NK-92 treated with Interleukin-12 subunit alpha and Interleukin-12 subunit beta, amount 100 ng/mL, for 24 hours (cell line): ENCODE results near the gene RAB38.
A peak's percentile ranks its signal among the peaks of the same experiment; 100 is the strongest.

Source experiments
- DNase-seq: peaks from one replicate; lab custom pipeline; 2025; lab: John Stamatoyannopoulos, UW

The RAB38 gene

DNA sequence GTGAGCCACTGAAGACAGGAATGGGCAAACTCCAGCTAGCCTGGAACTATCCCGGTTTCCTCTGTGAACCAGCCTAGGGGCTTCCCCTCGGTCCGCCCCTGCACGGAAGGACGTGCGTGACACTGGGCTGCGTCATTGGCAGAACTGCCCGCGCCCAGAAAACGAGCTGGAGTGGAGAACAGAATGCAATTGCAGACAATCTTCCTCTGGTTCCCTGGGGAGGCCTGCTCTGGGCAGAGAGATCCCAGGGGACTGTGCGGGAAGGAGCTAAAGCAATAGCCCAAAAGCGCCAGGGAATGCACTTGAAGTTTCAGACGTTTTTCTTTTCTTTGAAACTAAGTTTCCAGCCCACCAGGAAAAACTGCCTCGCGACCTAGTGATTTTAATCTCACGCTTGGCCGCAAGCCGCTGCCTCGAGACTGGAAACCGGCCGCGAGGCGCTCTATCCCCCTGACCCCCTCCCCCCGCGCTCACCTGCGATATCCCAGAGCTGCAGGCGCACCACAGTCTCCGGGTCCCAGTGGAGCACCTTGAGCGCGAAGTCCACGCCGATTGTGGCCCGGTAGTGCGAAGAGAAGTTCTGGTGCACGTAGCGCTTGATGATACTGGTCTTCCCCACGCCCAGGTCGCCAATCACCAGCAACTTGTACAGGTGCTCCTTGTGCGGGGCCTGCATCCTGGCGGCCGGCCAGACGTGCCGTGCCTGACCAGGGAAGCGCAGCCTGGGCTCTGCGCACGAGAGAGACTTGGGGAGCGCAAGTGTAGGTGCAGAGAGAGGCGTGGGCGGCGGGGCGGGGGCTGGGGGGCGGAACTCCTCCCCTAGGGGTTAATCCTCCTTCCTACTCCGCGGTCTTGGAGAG is at the start of gene RAB38:
Gene RAB38, minus strand, starts transcription at position 735 of the 860 bp plus-strand sequence. Its CDS starts 59 bp downstream, at position 676.
- no peak for DNase-seq

DNA sequence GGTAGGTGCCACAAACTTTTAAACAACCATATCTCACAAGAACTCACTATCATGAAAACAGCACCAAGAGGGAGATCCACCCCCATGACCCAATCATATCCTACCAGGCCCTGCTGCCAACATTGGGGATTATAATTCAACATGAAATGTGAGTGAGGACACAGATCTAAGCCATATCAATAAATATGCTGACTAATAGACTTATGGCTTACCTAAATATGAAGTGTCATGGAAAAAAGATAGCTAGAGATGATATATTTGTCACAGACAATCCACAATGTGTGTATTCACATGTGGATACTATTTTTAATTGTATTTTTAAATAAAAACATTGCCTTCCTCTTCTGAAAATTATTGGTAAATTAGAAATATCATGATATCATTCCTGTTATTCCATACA is 38.2 kb upstream of the RAB38 start:
- no peak for DNase-seq

DNA sequence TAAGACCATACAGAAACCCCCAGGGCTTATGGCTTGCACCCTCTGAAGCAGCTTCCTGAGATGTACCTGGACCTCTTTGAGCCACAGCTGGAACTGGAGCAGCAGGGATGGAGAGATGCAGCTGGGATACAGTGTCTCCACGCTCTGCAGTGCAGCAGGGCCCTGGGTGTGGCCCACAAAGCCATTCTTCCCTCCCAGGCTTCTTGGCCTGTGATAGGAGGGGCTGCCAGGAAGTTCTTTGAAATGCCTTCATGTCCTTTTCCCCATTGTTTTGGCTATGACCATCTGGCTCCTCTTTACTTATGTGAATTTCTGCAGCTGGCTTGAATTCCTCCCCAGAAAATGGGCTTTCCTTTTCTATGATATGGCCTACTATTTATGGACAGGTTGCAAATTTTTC is 37.1 kb upstream of the RAB38 start:
- DNase-seq = no peak

DNA sequence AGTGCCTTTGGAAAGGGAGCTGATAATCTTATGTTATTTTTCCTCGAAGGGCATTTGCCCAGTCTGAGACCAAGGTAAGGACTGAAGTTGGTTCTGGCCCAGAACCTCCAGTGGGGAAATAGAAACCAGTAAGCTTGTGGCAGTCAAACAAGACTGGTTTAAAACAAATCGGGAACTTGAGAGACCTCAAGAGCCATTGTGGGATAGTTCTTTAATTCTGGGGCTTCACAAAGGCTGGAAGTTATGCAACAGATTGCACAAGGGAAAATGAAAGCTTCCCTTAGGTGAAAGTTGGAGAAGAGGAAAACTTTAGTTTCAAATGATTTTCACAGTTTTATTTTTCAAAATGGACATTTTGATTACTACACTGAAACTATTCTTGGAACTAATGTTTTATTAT is 33.5 kb upstream of the RAB38 start:
- DNase-seq = no peak

DNA sequence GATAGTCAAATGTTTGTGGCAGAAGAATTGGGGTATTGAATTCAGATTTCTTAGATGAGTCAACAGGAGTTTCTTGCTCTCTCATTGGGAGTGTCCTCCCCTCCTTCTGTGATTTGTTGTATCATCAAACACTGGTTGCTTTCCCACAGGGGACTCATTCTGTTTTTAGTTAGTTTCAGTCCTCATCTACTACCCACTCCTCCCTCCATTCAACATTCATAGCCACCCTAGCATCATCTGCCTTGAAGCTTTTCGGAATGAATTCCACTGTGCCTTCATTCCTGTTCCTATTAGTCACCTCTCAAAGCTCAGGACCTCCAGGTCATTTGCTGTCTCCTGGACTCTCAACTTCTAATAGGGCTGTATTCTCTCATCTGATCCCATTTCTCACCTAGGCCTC is 31.5 kb upstream of the RAB38 start:
- no peak for DNase-seq

DNA sequence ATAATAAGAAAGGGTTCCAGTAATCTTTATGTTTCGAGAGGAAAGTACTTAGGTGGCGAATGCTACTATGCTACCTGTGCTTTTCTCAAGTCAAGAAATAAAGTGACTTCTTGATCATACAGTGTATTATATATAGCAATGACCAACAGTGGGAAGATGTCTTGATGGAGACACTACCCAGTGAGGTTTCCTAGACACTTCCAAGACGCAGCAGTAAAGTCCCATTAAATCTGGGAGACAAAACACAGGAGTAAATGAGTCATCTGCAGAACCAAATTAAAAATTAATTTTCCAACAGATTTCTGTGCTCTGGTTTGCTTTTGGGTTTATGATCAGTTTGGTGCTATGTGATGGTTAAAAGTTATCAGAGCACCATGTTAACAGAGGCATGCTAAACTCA is 29.1 kb upstream of the RAB38 start:
- DNase-seq = no peak

DNA sequence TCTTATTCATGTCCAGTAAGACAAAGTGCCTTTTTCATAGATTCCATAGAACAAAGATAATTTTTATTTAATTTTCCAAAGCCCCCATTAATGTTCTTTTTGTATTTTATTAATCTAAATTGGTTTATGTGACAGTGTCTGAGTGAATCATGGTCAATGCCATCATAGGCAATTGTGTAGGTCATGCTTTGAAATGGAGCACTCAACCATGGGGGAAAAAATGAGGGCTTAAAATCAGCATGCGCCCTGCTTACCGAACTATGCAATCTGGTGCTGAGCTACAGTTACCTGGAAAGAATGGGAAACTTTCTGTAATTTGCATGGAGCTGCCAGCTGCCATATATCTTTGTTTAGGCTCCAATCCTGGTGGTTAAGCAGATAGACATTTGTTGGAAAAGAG is 28.4 kb upstream of the RAB38 start:
- no peak for DNase-seq

DNA sequence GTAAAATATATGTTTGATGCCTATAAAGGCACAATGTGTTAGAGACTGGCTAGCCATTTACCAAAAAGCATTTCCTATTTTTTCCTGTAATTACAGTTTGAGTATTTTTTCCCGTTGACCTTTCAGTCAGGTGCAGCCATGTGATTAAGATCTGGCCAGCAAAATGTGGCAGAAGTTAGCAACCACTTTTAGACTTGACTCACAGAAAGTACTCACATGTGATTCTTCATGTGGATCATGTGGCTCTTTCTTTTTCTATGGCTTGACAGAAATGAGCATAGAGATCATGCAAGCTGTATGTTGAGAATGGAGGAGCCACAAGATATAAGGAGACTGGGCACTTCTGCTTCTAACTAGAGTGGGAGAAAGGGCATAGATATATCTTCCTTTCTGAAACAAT is 27.3 kb upstream of the RAB38 start:
- DNase-seq = no peak

DNA sequence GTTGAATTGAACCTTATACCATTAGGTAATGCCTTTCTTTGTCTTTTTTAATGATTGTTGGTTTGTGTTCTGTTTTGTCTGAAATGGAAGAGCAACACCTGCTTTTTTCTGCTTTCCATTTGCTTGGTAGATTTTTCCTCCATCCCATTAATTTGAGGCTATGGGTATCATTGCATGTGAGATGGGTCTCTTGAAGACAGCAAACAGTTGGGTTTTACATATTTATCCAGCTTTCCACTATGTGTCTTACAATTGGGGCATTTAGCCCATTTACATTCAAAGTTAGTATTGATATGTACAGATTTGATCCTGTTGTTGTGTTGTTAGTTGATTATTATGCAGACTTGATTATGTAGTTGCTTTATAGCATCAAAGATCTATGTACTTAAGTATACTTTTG is 21.1 kb upstream of the RAB38 start:
- no peak for DNase-seq

DNA sequence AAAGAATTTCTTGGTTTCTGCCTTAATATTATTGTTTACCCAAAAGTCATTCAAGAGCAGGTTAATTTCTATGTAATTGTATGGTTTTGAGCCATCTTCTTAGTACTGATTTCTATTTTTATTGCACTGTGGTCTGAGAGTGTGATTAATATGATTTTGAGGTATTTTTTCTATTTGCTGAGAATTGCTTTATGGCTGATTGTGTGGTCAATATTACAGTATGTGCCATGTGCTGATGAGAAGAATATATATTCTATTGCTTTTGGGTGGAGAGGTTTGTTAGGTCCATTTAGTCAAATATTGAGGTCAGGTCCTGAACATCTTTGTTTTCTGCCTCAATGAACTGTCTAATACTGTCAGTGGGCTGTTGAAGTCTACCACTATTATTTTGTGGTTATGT is 20.7 kb upstream of the RAB38 start:
- DNase-seq = no peak

DNA sequence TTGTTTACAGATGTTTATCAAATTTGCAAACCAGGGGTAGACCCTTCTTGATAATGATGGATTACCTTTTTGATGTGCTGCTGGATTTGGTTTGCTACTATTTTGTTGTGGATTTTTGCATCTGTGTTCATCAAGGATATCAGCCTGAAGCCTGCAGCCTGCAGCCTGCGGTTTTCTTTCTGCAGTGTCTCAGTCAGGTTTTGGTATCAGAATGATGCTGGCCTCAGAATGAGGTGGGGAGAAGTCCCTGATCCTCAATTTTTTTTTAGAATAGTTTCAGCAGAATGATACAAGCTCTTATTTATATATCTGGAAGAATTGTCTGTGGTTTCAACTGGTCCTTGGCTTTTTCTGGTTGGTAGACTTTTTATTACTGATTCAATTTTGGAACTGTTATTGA is 19.7 kb upstream of the RAB38 start:
- DNase-seq = no peak

DNA sequence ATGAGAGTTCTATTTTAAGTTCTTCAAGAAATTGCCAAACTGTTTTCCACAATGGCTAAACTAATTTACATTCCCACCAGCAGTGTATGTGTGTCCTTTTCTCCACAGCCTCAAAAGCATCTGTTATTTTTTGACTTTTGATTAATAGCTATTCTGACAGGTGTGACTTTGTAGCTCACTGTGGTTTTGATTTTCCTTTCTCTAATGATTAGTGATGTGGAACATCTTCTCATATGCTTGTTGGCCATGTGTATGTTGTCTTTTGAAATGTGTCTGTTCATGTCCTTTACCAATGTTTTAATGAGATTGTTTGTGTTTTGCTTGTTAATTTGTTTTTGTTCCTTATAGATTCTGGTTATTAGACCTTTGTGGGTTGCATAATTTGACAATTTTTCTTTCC is 18.0 kb upstream of the RAB38 start:
- no peak for DNase-seq

DNA sequence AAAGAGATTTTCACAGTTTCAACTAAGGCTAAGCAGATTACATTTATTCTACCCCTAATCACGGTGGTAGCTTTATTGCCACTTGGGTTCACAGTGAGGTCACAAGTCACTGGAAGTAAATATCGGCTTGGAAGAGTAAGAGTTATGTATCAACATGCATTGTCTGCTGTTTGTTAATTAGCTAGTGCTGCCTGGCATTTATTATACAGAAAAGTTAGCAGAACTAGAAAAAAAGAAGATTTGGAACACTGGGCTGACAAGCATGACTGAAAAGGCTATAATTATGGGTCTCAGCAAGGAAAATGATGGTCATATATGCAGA is 13.7 kb upstream of the RAB38 start:
- no peak for DNase-seq

DNA sequence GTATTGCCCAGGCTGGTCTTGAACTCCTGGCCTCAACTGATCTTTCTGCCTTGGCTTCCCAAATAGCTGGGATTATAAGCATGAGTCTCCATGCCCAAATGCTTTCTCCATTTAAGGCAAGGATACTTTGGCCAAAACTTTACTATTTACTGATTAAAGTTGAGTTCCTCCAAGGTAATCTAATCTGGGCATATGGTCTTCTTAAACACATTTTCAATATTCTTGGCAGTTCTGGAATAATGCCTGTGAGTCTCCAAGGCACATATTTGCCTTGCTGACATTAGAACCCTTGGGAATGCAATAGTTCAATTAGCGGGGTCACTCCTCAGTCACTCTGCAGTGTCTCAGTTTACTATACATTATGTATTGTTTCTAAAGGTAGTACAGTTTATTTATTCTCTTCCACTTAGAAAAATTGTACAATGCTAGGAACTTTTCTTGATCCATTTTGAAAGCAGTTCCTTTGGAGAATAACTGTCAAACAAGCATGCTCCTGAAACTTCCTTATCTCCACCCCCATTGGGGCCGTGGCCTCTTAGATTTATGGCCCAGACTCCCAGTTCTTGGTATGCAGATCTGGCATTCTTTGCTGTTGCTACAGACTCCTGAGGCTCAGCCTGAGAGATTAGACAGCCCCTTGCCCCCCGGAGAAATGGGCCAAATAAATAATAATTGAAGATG is 13.1 kb upstream of the RAB38 start:
- no peak for DNase-seq

DNA sequence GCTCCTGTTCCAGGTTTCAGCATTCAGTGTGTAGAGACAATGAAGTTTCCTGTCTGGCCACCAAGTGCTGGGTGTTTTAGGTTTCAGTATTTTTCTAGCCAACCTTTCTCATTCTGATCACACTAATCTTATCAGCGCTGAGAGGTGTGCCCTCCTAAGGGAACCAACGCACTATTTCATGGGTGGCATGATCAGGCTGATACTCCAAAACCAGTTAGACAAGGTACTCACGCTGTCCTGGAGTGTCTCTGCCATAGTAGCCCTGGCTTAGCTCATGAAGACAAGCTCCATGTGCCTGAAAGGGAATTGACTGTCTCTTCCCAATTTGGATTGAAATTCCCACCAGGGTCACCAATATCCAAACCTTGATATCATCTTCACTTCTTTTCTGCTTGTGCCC is 8.0 kb upstream of the RAB38 start:
- no peak for DNase-seq

DNA sequence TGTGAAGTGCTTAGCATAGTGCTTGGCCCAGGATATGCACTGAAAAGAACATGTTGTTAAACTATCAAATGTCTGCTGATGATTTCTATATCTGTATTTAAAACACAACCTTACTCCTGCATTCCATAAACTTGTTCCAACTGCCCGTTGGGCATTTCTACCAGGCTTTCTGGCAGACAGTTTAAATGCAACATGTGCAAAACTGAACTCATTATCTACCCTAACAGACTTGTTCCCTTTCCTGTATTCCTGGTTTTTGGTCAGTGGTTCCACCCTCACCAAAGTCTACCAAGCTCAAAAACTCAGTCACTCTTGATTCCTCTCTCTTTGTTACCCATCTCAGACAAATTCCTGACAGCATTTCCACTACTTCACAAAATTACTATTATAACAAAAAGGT is 6.5 kb upstream of the RAB38 start:
- no peak for DNase-seq

DNA sequence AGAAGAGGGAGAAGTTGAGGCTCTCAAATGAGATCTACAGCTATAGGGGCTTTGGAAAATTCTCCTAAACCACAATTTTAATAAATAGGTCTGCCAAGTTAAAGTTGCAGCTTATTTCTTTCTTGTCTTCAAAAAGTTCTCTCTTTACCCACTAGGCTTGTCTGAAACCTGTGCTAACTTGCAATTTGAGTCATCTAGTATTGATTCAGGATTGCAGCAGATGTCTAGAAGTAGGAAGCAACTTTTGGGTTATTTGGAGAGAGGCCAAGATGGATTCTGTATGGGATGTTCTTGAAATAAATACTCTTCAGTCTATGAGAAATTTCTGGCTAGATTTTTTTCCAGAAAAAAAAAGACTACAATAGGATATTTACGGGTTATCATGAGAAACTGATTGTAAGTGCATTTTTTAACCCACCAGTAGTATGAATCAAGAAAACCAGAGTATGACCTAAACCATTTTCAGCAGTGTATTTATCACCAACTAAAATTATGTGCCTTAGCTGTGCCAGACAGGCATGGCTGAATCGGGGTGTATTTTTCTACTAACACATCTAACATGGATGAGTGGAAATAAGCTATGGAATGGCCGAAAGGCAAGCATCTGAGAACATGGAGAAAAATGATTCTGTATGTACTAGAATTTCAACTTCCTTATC is 4.9 kb upstream of the RAB38 start:
- DNase-seq = no peak

DNA sequence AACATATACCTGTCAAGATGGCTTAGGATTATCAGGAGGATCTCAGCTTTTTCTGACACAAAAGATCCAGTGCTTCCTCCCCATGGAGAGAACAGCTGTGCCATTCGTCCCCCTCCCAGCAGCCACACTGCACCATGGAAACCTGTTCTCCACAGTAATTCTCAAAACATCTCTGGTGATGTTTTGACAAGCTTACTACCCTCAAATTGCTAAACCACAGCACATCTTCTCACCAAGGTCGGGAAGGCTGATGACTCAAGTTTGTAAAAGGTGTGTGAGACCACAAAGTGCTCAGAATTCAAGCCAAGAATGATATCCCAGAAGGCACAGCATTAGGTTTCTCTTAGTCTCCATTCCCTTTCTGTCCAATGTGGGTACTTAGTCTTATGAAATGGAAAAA is 3.9 kb upstream of the RAB38 start:
- DNase-seq = peak; percentile 4

DNA sequence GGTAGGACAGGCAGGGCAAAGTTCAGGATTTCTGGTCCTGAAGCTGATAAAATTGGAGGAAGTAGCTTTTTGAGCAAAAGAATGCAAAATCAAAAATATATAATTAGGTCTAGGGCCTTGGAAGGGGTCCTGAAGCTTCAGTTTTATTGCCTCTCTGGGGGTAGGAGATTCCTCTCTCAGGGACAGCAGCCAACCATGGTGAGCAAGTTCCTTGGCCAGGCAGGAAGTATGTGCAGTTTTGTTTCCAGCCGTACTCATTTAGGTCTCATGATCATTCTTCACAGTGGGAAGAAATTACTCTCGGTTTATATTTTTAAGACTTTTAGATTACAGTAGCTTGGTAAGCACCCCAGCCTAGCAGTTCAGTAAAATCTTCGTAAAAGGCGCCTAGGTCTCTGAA is 2.9 kb upstream of the RAB38 start:
- no peak for DNase-seq

DNA sequence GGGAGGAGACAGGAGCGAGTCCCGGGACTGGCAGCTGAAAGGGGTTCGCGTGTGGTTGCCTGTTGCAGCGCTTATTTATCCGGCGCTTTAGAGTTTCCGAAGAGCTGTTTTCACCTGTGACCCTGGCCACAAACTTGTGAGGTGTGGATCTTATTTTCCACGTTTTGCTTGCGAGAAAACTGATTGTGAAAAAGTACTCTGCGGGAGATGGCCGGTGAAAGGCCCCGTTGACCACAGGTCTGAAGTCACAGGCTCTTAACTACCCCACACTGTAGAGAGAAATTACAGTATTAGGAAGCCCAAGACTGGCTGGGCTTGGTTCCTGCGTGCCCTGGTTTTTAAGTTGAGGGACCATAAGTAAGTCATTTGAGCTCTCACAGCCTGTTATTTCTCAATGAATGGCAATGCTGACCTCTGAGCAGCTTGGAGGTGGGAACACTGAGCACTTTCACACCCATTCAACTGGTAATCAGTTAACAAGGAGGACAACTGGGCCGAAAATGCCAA is 379 bp upstream of the RAB38 start:
- no peak for DNase-seq

DNA sequence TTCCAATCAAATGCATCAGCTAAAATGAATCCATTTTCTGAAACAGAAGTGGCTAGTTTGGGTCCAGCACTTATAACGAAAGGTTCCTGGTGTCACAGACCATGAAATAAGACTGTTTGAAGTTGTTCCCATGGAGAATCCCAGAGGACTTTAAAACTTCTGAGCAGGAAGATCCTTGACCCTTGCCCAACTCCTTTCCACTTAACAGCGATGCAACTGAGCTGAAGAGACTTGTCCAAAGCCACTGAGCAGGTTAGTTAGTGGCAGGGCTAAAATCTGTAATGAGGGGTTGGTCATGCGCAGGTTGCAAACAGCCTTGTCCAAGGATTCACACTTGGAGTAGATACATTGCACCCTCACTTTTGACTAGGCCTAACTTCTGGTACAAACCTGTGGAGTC is 1.3 kb downstream of the RAB38 start:
- no peak for DNase-seq

DNA sequence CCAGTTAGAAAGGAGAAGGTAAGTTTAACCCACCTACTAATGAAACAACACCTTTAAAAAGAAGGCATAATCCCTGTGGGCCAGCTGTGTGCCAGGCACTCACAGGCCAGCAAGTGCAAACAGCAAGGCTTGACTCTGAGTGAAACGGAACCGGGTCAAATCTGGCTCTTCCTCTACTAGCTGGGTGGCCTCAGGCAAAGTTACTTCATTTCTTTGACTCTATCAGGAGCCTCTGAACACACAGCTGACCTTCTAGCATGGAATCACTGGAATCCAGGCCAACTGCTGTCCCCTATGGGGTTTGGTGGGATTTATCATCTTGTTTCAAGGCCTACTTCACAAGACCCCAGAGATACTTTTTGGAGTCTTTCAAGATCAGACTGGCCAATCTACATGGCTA is 3.3 kb downstream of the RAB38 start:
- DNase-seq = no peak

DNA sequence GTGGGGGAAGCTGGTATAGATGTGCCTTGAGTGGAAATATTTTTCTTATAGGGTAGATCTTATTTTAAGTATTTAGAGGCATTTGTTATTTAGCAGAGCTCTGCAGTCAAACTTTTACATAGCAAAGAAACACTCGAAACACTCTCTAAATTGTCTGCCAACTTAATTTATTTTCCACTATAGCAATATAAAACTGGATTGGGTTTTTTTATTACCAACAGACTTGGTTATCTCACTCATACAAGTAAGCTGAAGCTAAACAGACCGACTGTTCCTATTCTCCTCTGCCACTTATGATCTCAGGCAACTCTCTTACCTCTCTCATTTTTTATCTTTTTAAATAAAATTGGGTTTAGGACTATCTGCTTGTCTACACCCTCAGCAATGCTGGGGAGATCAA is 4.6 kb downstream of the RAB38 start:
- no peak for DNase-seq
